H9 (cell line): ENCODE data around the gene SHH. TPM values are rescaled to one million over a fixed set of nuclear protein-coding genes. Genes with fewer than 3 reads are reported as not detected.
"Not testable (repeated sequence)": the region's sequence is repeated elsewhere in the genome, so short reads cannot be mapped to it uniquely, and the experiment has no call there.

Experiments
- DNase-seq: peaks from one replicate; pipeline ENCODE4 v3.0.0-alpha.2; 2017
- H2AFZ ChIP-seq: one replicate; pipeline ENCODE4 v1.6.1; 2013; ENCODE audit warnings: mild to moderate bottlenecking, low read length, control low read depth, moderate library complexity
- H2AK5ac ChIP-seq: 2 replicates; pipeline ENCODE4 v1.6.1; 2013; ENCODE audit warnings: low read length, control low read depth, mixed read lengths; ENCODE audit not compliant: insufficient read length
- H2BK120ac ChIP-seq: one replicate; pipeline ENCODE4 v1.6.1; 2013; ENCODE audit warnings: low read depth, mild to moderate bottlenecking, low read length, control low read depth, inconsistent platforms; ENCODE audit not compliant: poor library complexity, severe bottlenecking
- H2BK12ac ChIP-seq: 2 replicates; pipeline ENCODE4 v1.6.1; 2013; ENCODE audit warnings: low read length, control low read depth, mixed read lengths, low read depth; ENCODE audit not compliant: insufficient read length
- H2BK15ac ChIP-seq: 2 replicates; pipeline ENCODE4 v1.6.1; 2013; ENCODE audit warnings: low read depth, low read length, control low read depth
- H2BK20ac ChIP-seq: one replicate; pipeline ENCODE4 v1.6.1; 2013; ENCODE audit warnings: low read depth, mild to moderate bottlenecking, low read length, control low read depth, inconsistent platforms; ENCODE audit not compliant: poor library complexity, severe bottlenecking
- H2BK5ac ChIP-seq: 2 replicates; pipeline ENCODE4 v1.6.1; 2013; ENCODE audit warnings: low read length, control low read depth, mixed read lengths; ENCODE audit not compliant: insufficient read length
- H3K14ac ChIP-seq: 2 replicates; pipeline ENCODE4 v1.6.1; 2013; ENCODE audit warnings: low read length, control low read depth; ENCODE audit not compliant: insufficient read depth
- H3K18ac ChIP-seq: 2 replicates; pipeline ENCODE4 v1.6.1; 2013; ENCODE audit warnings: low read depth, mild to moderate bottlenecking, mixed read lengths, low read length, control low read depth; ENCODE audit not compliant: insufficient read length
- H3K23ac ChIP-seq: 2 replicates; pipeline ENCODE4 v1.6.1; 2013; ENCODE audit warnings: low read length, control low read depth, mixed read lengths, low read depth; ENCODE audit not compliant: insufficient read length
- H3K23me2 ChIP-seq: 2 replicates; pipeline ENCODE4 v1.6.1; 2013; ENCODE audit warnings: low read depth, mild to moderate bottlenecking, mixed read lengths, low read length, control low read depth; ENCODE audit not compliant: insufficient read length, poor library complexity, severe bottlenecking
- H3K27ac ChIP-seq: 2 replicates; pipeline ENCODE4 v1.5.1; 2013; ENCODE audit warnings: low read length, control low read depth, mixed read lengths, low read depth; ENCODE audit not compliant: insufficient read length
- H3K27me3 ChIP-seq: 2 replicates; pipeline ENCODE4 v1.6.1; 2013; ENCODE audit warnings: low read length, control low read depth, inconsistent platforms; ENCODE audit not compliant: insufficient read depth
- H3K4ac ChIP-seq: 2 replicates; pipeline ENCODE4 v1.6.1; 2013; ENCODE audit warnings: low read depth, mild to moderate bottlenecking, control low read depth, inconsistent platforms, low read length, moderate library complexity
- H3K4me1 ChIP-seq: 2 replicates; pipeline ENCODE4 v1.6.1; 2013; ENCODE audit warnings: low read length, control low read depth, inconsistent platforms; ENCODE audit not compliant: insufficient read depth
- H3K4me2 ChIP-seq: 2 replicates; pipeline ENCODE4 v1.6.1; 2013; ENCODE audit warnings: low read length, control low read depth, mixed read lengths; ENCODE audit not compliant: insufficient read length, insufficient read depth
- H3K56ac ChIP-seq: 2 replicates; pipeline ENCODE4 v1.6.1; 2013; ENCODE audit warnings: low read depth, mild to moderate bottlenecking, mixed read lengths, low read length, control low read depth; ENCODE audit not compliant: insufficient read length
- H3K79me1 ChIP-seq: 2 replicates; pipeline ENCODE4 v1.6.1; 2013; ENCODE audit warnings: low read depth, mild to moderate bottlenecking, moderate library complexity, low read length, control low read depth, inconsistent platforms; ENCODE audit not compliant: insufficient read depth, poor library complexity, severe bottlenecking
- H3K79me2 ChIP-seq: 2 replicates; pipeline ENCODE4 v1.6.1; 2013; ENCODE audit warnings: low read length, control low read depth, inconsistent platforms; ENCODE audit not compliant: insufficient read depth
- H3K9ac ChIP-seq: 2 replicates; pipeline ENCODE4 v1.6.1; 2013; ENCODE audit warnings: low read length, control low read depth, mixed read lengths; ENCODE audit not compliant: insufficient read length; ENCODE audit errors: extremely low read depth
- H3K9me3 ChIP-seq: one replicate; pipeline ENCODE4 v1.6.1; 2013; ENCODE audit warnings: low read depth, low read length, inconsistent platforms; ENCODE audit not compliant: control insufficient read depth
- H3T11ph ChIP-seq: one replicate; pipeline ENCODE4 v1.6.1; 2013; ENCODE audit warnings: mild to moderate bottlenecking, low read length, control low read depth, inconsistent platforms
- H4K20me1 ChIP-seq: one replicate; pipeline ENCODE4 v1.6.1; 2013; ENCODE audit not compliant: control insufficient read depth, insufficient read length, insufficient read depth
- H4K5ac ChIP-seq: 2 replicates; pipeline ENCODE4 v1.6.1; 2013; ENCODE audit warnings: low read depth, mild to moderate bottlenecking, mixed read lengths, low read length, control low read depth; ENCODE audit not compliant: insufficient read length
- H4K8ac ChIP-seq: replicated peaks from 2 replicates; pipeline ENCODE4 v1.6.1; 2013; ENCODE audit warnings: low read length, control low read depth, mixed read lengths, low read depth; ENCODE audit not compliant: insufficient read length
- H4K91ac ChIP-seq: 2 replicates; pipeline ENCODE4 v1.6.1; 2013; ENCODE audit warnings: low read depth, mild to moderate bottlenecking, moderate library complexity, mixed read lengths, low read length, control low read depth; ENCODE audit not compliant: insufficient read length
- H3K27ac Mint-ChIP-seq, 3 experiments: 2 replicates in 2 of 3; 3 replicates in 1 of 3; pipeline ENCODE4 v1.8.0; 2020 to 2021; ENCODE audit warnings: mixed read lengths in 3 of 3, mild to moderate bottlenecking in 1 of 3, moderate library complexity in 1 of 3
- H3K27me3 Mint-ChIP-seq: 2 replicates; pipeline ENCODE4 v1.8.0; 2021; ENCODE audit warnings: low read depth, mild to moderate bottlenecking, moderate library complexity, mixed read lengths
- H3K36me3 Mint-ChIP-seq, 3 experiments: 2 replicates in 2 of 3; 3 replicates in 1 of 3; pipeline ENCODE4 v1.8.0; 2020 to 2021; ENCODE audit warnings: low read depth in 3 of 3, mixed read lengths in 3 of 3; ENCODE audit not compliant: insufficient read depth in 1 of 3
- H3K4me1 Mint-ChIP-seq, 2 experiments: 2 replicates each; pipeline ENCODE4 v1.8.0; 2020; ENCODE audit warnings: mixed read lengths in 2 of 2
- H3K4me3 Mint-ChIP-seq, 2 experiments: 2 replicates in 1 of 2; 3 replicates in 1 of 2; pipeline ENCODE4 v1.8.0; 2020 to 2021; ENCODE audit warnings: mild to moderate bottlenecking in 2 of 2, mixed read lengths in 2 of 2, moderate library complexity in 1 of 2
- H3K9me3 Mint-ChIP-seq, 2 experiments: 2 replicates in 1 of 2; 3 replicates in 1 of 2; pipeline ENCODE4 v1.8.0; 2020; ENCODE audit warnings: mild to moderate bottlenecking in 2 of 2, mixed read lengths in 2 of 2, moderate library complexity in 1 of 2
- CTCF ChIP-seq: fragments of 200-600 bp; sonication (generic); conservative IDR thresholded peaks from 3 replicates; pipeline ENCODE4 v1.8.0; 2021; ENCODE audit warnings: antibody characterized with exemption, mild to moderate bottlenecking
- WGBS: extraction: QIAGEN DNeasy Blood & Tissue Kit; methylation state at CpG from one replicate; pipeline ENCODE4 v1.1.7; 2013; ENCODE audit warnings: missing lambda C conversion rate, low lambda C conversion rate, mixed read lengths; ENCODE audit not compliant: insufficient read length; ENCODE audit errors: extremely low coverage; 5-methylcytosine and 5-hydroxymethylcytosine counted together
- total RNA-seq: library from RNA; stranded (reverse); gene quantifications from 2 replicates; pipeline ENCODE4 v1.2.1, GENCODE V29; 2021

The SHH gene
- total RNA-seq, 1 experiment from 2014 or later: 0.07 TPM

DNA sequence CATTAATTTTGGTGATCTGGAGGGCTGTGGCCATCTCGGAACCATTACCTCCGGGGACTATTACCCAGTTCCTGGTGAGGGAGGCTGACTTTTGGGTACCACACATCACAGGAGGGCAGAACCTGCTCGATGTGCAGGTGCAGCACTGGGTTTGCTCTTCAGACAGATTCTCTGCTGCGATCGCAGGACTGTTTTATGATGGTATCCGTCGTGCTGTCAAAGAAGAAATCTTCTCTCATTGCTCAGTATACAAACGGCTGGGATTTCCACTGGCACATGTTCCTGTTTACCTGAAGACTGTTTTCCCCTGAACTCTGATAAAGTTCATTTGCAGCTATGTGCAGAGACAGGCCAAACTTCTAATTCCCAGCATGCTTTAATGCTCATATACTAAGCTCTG lies 27.2 kb upstream of the SHH start:
- peaks cover 8 to 17% of the 10 kb centered on the region in 2 experiments for H3K4me1 Mint-ChIP-seq
- no peaks in the 10 kb centered on the region; the same call in 1 of the 2 replicates for H3K4me1 ChIP-seq
- H3K79me1 ChIP-seq: no peaks in the 10 kb centered on the region
- no peak overlapping the region for H2BK12ac ChIP-seq
- no peak overlapping the region for H2BK20ac ChIP-seq
- no peak overlapping the region for H4K8ac ChIP-seq
- DNase-seq: no peak
- no peak overlapping the region for H3K56ac ChIP-seq
- no peak overlapping the region for H3K23ac ChIP-seq
- no peaks in the 10 kb centered on the region for H4K20me1 ChIP-seq
- H3K27ac Mint-ChIP-seq: no peak overlapping the region
- H2BK5ac ChIP-seq: no peak overlapping the region
- H3K36me3 Mint-ChIP-seq: no peaks in the 10 kb centered on the region
- H3K14ac ChIP-seq: no peak overlapping the region
- TF ChIP-seq CTCF: no peak
- no peak overlapping the region for H3K4me2 ChIP-seq
- H3K79me2 ChIP-seq: no peaks in the 10 kb centered on the region
- H3K9me3 ChIP-seq: no peaks in the 10 kb centered on the region
- no peak overlapping the region for H3K27ac ChIP-seq
- no peak overlapping the region for H2BK120ac ChIP-seq
- H3K23me2 ChIP-seq: no peaks in the 10 kb centered on the region
- no peak overlapping the region for H3K18ac ChIP-seq
- no peak overlapping the region for H4K91ac ChIP-seq
- no CpG with 5 or more reads among the region's 8 CpGs for WGBS
- H3K9me3 Mint-ChIP-seq: no peaks in the 10 kb centered on the region; a peak in 1 of 5 replicates
- peaks cover 25% of the 10 kb centered on the region for H3K27me3 Mint-ChIP-seq
- H3K9ac ChIP-seq: no peak overlapping the region
- no peak overlapping the region for H2BK15ac ChIP-seq
- H4K5ac ChIP-seq: no peak overlapping the region
- H3K4ac ChIP-seq: no peak overlapping the region
- no peaks in the 10 kb centered on the region for H3K27me3 ChIP-seq
- H3T11ph ChIP-seq: no peak overlapping the region
- H2AFZ ChIP-seq: no peak overlapping the region
- H3K4me3 Mint-ChIP-seq: no peak overlapping the region
- no peak overlapping the region for H2AK5ac ChIP-seq

- H3K4me1 ChIP-seq: not testable (repeated sequence)
- WGBS: no CpG with 5 or more reads among the region's 12 CpGs
Observed at GRCh38 chr7:155838312-155838711, 26.0 kb upstream of the SHH start.

More at GRCh38 chr7:155838312-155838711, 26.0 kb upstream of the SHH start:
- peaks cover 8 to 20% of the 10 kb centered on the region in 2 experiments for H3K4me1 Mint-ChIP-seq
- not testable (repeated sequence) for H2AFZ ChIP-seq, H2BK15ac ChIP-seq, H3K79me1 ChIP-seq, H3K27me3 ChIP-seq, H3K56ac ChIP-seq, H2AK5ac ChIP-seq, H3K27ac ChIP-seq, DNase-seq, H3K79me2 ChIP-seq, H2BK12ac ChIP-seq, H3K4me2 ChIP-seq, H3T11ph ChIP-seq, H3K9ac ChIP-seq, H3K36me3 Mint-ChIP-seq, H2BK20ac ChIP-seq, H3K4me3 Mint-ChIP-seq, H4K8ac ChIP-seq, H4K20me1 ChIP-seq, H3K14ac ChIP-seq, H3K4ac ChIP-seq, H4K5ac ChIP-seq, H3K23ac ChIP-seq, H3K9me3 ChIP-seq, H2BK5ac ChIP-seq, H2BK120ac ChIP-seq, H3K9me3 Mint-ChIP-seq, H3K23me2 ChIP-seq, H4K91ac ChIP-seq, H3K18ac ChIP-seq, H3K27ac Mint-ChIP-seq
- H3K27me3 Mint-ChIP-seq: peaks cover 25% of the 10 kb centered on the region
